HepG2 (cell line): ENCODE measurements around the gene BICRA. TPM values are rescaled to one million over a fixed set of nuclear protein-coding genes. Genes with fewer than 3 reads are reported as not detected.

Experiments used
- AGO2 ChIP-seq: fragments of 200-400 bp; formaldehyde crosslinking; optimal IDR thresholded peaks from 2 replicates; pipeline ENCODE3; 2017; ENCODE audit warnings: mild to moderate bottlenecking, low read depth, low read length, moderate library complexity
- FLYWCH1 ChIP-seq: sonication (generic); formaldehyde crosslinking; IDR thresholded peaks from 2 replicates; pipeline ENCODE4 v1.8.1; 2023; ENCODE audit warnings: mild to moderate bottlenecking, missing genetic modification reagents
- GTF3A ChIP-seq: sonication (generic); formaldehyde crosslinking; conservative IDR thresholded peaks from 2 replicates; pipeline ENCODE4 v1.4.0; 2020; ENCODE audit warnings: mild to moderate bottlenecking, missing genetic modification reagents
- PHF20 ChIP-seq: sonication (generic); formaldehyde crosslinking; IDR thresholded peaks from 2 replicates; pipeline ENCODE4 v1.5.0; 2020; ENCODE audit warnings: mild to moderate bottlenecking, missing genetic modification reagents
- PITX1 ChIP-seq: sonication (generic); formaldehyde crosslinking; IDR thresholded peaks from 2 replicates; pipeline ENCODE4 v1.5.1; 2020; ENCODE audit warnings: mild to moderate bottlenecking, missing genetic modification reagents
- ZBTB42 ChIP-seq: sonication (generic); formaldehyde crosslinking; IDR thresholded peaks from 2 replicates; pipeline ENCODE4 v1.5.0; 2020; ENCODE audit warnings: mild to moderate bottlenecking, missing genetic modification reagents
- ZFP90 ChIP-seq: sonication (generic); formaldehyde crosslinking; IDR thresholded peaks from 2 replicates; pipeline ENCODE4 v1.8.0; 2022; ENCODE audit warnings: missing genetic modification reagents, mild to moderate bottlenecking, inconsistent platforms, borderline replicate concordance
- ZNF143 ChIP-seq: sonication (generic); formaldehyde crosslinking; IDR thresholded peaks from 2 replicates; pipeline ENCODE4 v1.4.0; 2020; ENCODE audit warnings: missing genetic modification reagents
- ZNF3 ChIP-seq: IDR thresholded peaks from 2 replicates; pipeline ENCODE4 v1.7.0; 2017; ENCODE audit warnings: inconsistent platforms
- ZNF446 ChIP-seq: sonication (generic); formaldehyde crosslinking; IDR thresholded peaks from 2 replicates; pipeline ENCODE4 v1.5.0; 2020; ENCODE audit warnings: mild to moderate bottlenecking, missing genetic modification reagents
- ZNF878 ChIP-seq: sonication (generic); formaldehyde crosslinking; IDR thresholded peaks from 2 replicates; pipeline ENCODE4 v1.8.1; 2023; ENCODE audit warnings: mild to moderate bottlenecking, missing genetic modification reagents, moderate library complexity
- ZSCAN22 ChIP-seq: sonication (generic); formaldehyde crosslinking; IDR thresholded peaks from 2 replicates; pipeline ENCODE4 v1.4.0; 2020; ENCODE audit warnings: mild to moderate bottlenecking, missing genetic modification reagents
- polyA plus RNA-seq, 8 experiments: library from polyadenylated mRNA; depleted of rRNA in 3 of 8; stranded (reverse) in 7 of 8; unstranded in 1 of 8; fragments of >200 nt; fragmentation: Illumina TruSeq in 4 of 8; extraction: Trizol in 4 of 8; gene quantifications; 2 replicates each; pipeline versions ENCODE4 v1.2.1 to v1.2.3, GENCODE V29; 2011 to 2016; ENCODE audit warnings: low read depth in 4 of 8, missing spikeins in 1 of 8, mixed read lengths in 1 of 8; ENCODE audit not compliant: insufficient read depth in 1 of 8
- total RNA-seq, 5 experiments: library from RNA; depleted of rRNA; stranded (reverse); fragments of >200 nt; fragmentation: Illumina TruSeq; extraction: Trizol; gene quantifications; 2 replicates each; pipeline ENCODE4 v1.2.3, GENCODE V29; 2016; ENCODE audit warnings: low read depth in 1 of 5
- TF ChIP-seq, protein P1 (sequence below): sonication (generic); formaldehyde crosslinking; IDR thresholded peaks from 2 replicates; pipeline ENCODE4 v1.4.0; 2020; ENCODE audit warnings: low read depth, missing genetic modification reagents
- TF ChIP-seq, protein P2 (sequence below): sonication (generic); formaldehyde crosslinking; IDR thresholded peaks from 2 replicates; pipeline ENCODE4 v1.4.0; 2020; ENCODE audit warnings: missing genetic modification reagents
- TF ChIP-seq, protein P3 (sequence below): sonication (generic); formaldehyde crosslinking; IDR thresholded peaks from 2 replicates; pipeline ENCODE4 v1.4.0; 2020; ENCODE audit warnings: missing genetic modification reagents
- TF ChIP-seq, protein P4 (sequence below): sonication (generic); IDR thresholded peaks from 2 replicates; pipeline ENCODE4 v1.6.1; 2016; ENCODE audit warnings: low read depth, borderline replicate concordance
- TF ChIP-seq, protein P5 (sequence below): sonication (generic); formaldehyde crosslinking; IDR thresholded peaks from 2 replicates; pipeline ENCODE4 v1.4.0; 2020; ENCODE audit warnings: missing genetic modification reagents, borderline replicate concordance

The BICRA gene
- total and polyA plus RNA-seq, 2 of the 13 experiments (the other 11 are each of a cell fraction or from before 2014, with no cell fraction given) = 0.55 to 0.71 TPM

DNA sequence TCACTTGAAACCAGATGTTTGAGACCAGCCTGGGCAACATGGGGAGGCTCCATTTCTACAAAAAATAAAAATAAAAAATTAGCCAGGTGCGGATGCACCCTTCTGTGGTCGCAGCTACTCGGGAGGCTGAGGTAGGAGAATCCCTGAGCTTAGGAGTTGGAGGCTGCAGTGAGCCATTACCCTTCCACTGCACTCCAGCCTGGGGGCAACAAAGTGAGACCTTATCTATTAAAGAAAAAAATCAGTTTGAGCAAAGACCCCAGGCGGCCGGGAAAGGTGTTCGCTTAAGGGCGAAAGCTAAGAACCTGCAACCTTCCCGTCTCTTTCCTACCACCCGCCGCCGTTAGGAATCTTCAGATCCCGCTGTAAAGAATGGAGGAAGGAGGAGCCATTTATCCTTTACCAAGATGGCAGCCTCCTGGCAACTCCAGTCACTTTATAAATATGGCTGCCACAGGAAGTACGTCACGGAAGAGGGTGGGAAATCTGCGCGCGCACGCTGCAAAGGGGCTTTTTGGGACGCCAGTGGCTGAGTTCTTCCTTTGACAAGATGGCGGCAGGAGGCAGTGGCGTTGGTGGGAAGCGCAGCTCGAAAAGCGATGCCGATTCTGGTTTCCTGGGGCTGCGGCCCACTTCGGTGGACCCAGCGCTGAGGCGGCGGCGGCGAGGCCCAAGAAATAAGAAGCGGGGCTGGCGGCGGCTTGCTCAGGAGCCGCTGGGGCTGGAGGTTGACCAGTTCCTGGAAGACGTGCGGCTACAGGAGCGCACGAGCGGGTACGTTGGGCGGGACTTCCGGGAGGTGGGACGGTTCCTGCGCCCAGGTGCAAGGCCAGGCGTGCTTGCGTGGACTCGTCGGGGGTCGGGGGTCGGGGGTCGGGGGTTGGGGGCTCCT is 136.3 kb downstream of the BICRA start, which contains the start of gene NOP53 (continued):
- TF ChIP-seq, protein P1, sequence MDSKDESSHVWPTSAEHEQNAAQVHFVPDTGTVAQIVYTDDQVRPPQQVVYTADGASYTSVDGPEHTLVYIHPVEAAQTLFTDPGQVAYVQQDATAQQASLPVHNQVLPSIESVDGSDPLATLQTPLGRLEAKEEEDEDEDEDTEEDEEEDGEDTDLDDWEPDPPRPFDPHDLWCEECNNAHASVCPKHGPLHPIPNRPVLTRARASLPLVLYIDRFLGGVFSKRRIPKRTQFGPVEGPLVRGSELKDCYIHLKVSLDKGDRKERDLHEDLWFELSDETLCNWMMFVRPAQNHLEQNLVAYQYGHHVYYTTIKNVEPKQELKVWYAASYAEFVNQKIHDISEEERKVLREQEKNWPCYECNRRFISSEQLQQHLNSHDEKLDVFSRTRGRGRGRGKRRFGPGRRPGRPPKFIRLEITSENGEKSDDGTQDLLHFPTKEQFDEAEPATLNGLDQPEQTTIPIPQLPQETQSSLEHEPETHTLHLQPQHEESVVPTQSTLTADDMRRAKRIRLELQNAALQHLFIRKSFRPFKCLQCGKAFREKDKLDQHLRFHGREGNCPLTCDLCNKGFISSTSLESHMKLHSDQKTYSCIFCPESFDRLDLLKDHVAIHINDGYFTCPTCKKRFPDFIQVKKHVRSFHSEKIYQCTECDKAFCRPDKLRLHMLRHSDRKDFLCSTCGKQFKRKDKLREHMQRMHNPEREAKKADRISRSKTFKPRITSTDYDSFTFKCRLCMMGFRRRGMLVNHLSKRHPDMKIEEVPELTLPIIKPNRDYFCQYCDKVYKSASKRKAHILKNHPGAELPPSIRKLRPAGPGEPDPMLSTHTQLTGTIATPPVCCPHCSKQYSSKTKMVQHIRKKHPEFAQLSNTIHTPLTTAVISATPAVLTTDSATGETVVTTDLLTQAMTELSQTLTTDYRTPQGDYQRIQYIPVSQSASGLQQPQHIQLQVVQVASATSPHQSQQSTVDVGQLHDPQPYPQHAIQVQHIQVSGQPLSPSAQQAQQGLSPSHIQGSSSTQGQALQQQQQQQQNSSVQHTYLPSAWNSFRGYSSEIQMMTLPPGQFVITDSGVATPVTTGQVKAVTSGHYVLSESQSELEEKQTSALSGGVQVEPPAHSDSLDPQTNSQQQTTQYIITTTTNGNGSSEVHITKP (CRISPR knock-in tag) = peak; percentile 74
- TF ChIP-seq, protein P2, sequence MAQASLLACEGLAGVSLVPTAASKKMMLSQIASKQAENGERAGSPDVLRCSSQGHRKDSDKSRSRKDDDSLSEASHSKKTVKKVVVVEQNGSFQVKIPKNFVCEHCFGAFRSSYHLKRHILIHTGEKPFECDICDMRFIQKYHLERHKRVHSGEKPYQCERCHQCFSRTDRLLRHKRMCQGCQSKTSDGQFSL (CRISPR knock-in tag) = no peak
- no peak for TF ChIP-seq ZNF446 (CRISPR knock-in tag)
- TF ChIP-seq ZNF143 = peak; percentile 76
- no peak for TF ChIP-seq ZBTB42 (CRISPR knock-in tag)
- no peak for TF ChIP-seq ZSCAN22 (CRISPR knock-in tag)
- TF ChIP-seq ZFP90 (CRISPR knock-in tag) = peak; percentile 69
- peak; percentile 82 for TF ChIP-seq AGO2
- no peak for TF ChIP-seq FLYWCH1
- TF ChIP-seq ZNF3 = no peak
- TF ChIP-seq, protein P3, sequence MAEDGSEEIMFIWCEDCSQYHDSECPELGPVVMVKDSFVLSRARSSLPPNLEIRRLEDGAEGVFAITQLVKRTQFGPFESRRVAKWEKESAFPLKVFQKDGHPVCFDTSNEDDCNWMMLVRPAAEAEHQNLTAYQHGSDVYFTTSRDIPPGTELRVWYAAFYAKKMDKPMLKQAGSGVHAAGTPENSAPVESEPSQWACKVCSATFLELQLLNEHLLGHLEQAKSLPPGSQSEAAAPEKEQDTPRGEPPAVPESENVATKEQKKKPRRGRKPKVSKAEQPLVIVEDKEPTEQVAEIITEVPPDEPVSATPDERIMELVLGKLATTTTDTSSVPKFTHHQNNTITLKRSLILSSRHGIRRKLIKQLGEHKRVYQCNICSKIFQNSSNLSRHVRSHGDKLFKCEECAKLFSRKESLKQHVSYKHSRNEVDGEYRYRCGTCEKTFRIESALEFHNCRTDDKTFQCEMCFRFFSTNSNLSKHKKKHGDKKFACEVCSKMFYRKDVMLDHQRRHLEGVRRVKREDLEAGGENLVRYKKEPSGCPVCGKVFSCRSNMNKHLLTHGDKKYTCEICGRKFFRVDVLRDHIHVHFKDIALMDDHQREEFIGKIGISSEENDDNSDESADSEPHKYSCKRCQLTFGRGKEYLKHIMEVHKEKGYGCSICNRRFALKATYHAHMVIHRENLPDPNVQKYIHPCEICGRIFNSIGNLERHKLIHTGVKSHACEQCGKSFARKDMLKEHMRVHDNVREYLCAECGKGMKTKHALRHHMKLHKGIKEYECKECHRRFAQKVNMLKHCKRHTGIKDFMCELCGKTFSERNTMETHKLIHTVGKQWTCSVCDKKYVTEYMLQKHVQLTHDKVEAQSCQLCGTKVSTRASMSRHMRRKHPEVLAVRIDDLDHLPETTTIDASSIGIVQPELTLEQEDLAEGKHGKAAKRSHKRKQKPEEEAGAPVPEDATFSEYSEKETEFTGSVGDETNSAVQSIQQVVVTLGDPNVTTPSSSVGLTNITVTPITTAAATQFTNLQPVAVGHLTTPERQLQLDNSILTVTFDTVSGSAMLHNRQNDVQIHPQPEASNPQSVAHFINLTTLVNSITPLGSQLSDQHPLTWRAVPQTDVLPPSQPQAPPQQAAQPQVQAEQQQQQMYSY (CRISPR knock-in tag) = peak; percentile 22; the same call in 1 of the 2 replicates
- TF ChIP-seq, protein P4, sequence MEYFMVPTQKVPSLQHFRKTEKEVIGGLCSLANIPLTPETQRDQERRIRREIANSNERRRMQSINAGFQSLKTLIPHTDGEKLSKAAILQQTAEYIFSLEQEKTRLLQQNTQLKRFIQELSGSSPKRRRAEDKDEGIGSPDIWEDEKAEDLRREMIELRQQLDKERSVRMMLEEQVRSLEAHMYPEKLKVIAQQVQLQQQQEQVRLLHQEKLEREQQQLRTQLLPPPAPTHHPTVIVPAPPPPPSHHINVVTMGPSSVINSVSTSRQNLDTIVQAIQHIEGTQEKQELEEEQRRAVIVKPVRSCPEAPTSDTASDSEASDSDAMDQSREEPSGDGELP = peak; percentile 28; the same call in 1 of the 2 replicates
- TF ChIP-seq PITX1 (CRISPR knock-in tag) = no peak
- TF ChIP-seq PHF20 (CRISPR knock-in tag) = peak; percentile 88
- no peak for TF ChIP-seq ZNF878 (CRISPR knock-in tag)
- TF ChIP-seq GTF3A = no peak
- TF ChIP-seq, protein P5, sequence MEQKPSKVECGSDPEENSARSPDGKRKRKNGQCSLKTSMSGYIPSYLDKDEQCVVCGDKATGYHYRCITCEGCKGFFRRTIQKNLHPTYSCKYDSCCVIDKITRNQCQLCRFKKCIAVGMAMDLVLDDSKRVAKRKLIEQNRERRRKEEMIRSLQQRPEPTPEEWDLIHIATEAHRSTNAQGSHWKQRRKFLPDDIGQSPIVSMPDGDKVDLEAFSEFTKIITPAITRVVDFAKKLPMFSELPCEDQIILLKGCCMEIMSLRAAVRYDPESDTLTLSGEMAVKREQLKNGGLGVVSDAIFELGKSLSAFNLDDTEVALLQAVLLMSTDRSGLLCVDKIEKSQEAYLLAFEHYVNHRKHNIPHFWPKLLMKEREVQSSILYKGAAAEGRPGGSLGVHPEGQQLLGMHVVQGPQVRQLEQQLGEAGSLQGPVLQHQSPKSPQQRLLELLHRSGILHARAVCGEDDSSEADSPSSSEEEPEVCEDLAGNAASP (CRISPR knock-in tag) = peak; percentile 49
